ENCODE measurements around the gene ADAMTS10. TPM values are rescaled to one million over a fixed set of nuclear protein-coding genes. Genes with fewer than 3 reads are reported as not detected.

ADAMTS10 gene
- total and polyA plus RNA-seq, 2 of the 8 experiments (the other 6 are each of a cell fraction or from before 2014, with no cell fraction given): 6.9 to 17.4 TPM

DNA sequence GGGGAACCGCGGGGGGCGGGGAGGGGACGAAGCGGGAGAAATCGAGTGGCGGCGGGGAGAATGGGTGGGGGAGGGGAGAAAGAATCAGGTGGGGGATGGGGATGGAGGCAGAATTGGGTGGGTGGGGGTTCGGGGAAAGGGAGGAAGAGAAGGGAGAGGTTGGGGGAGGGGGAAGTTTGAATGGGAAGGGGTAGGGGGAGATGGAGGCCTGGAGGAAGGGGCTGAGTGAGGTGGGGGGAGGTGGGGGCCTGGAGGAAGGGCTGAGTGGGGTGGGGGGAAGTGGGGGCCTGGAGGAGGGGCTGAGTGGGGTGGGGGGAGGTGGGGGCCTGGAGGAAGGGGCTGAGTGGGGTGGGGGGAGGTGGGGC lies 403 bp upstream of the ADAMTS10 start:
- Histone ChIP-seq H4K8ac (ENCODE audit: extremely low read depth, insufficient read depth, low read length) (no peak overlapping the region), H3K23me2 (ENCODE audit: low read depth, low read length) (peaks cover 17% of the 10 kb centered on the region), H3K79me1 (ENCODE audit: low read depth, low read length) (peaks cover 3% of the 10 kb centered on the region; the same call in 1 of the 2 replicates), H3K9ac (replicated peaks in 1 of 4; ENCODE audit: extremely low read depth in 1 of 4, low read depth in 3 of 4, low read length in 3 of 4) (no peak overlapping the region), H2BK120ac (replicated peaks; ENCODE audit: low read depth, low read length) (no peak overlapping the region), H2BK5ac (ENCODE audit: low read depth, low read length) (no peak overlapping the region), H3K9me3 (ENCODE audit: insufficient read depth in 2 of 2, low read depth in 1 of 2, low read length in 1 of 2) (no peaks in the 10 kb centered on the region), H3K56ac (replicated peaks; ENCODE audit: insufficient read length, low read depth, low read length) (no peak overlapping the region), H2BK12ac (ENCODE audit: low read depth, low read length) (no peak overlapping the region), H3K4me2 (ENCODE audit: insufficient read depth in 1 of 2, low read depth in 2 of 2, low read length in 2 of 2) (no peak overlapping the region; a peak in 1 of 4 replicates), H3K36me3 (ENCODE audit: control insufficient read depth in 2 of 4, insufficient read depth in 4 of 4, low read length in 3 of 4) (no peaks in the 10 kb centered on the region), H3K4me3 (ENCODE audit: extremely low read depth in 1 of 4, insufficient read depth in 2 of 4, low read depth in 3 of 4, low read length in 4 of 4) (peak overlapping the region in 2 of 4 experiments; percentile 91 to 93; a peak in 3 of 8 replicates), H3K14ac (ENCODE audit: insufficient read length) (no peak overlapping the region), H3K18ac (ENCODE audit: extremely low read depth, low read length) (no peak overlapping the region), H3K4me1 (replicated peaks in 1 of 4; ENCODE audit: control insufficient read depth in 3 of 4, insufficient read depth in 4 of 4, low read length in 3 of 4) (peaks cover 10 to 29% (median 19%) of the 10 kb centered on the region in 4 experiments), H3K79me2 (ENCODE audit: control insufficient read depth in 1 of 2, insufficient read depth in 2 of 2, low read length in 2 of 2) (peaks cover 0 to 6% of the 10 kb centered on the region in 2 experiments; a peak in 1 of 4 replicates), H2BK20ac (ENCODE audit: low read length) (no peak overlapping the region), H4K20me1 (replicated peaks in 1 of 2; ENCODE audit: control insufficient read depth in 1 of 2, insufficient read depth in 2 of 2, low read length in 2 of 2) (peaks cover 0 to 3% of the 10 kb centered on the region in 2 experiments), H4K91ac (replicated peaks; ENCODE audit: insufficient read length, low read length) (no peak overlapping the region), H2AK5ac (ENCODE audit: low read depth, low read length) (no peak overlapping the region), H2AFZ (ENCODE audit: low read length) (no peak overlapping the region), H3K23ac (ENCODE audit: insufficient read length) (no peak overlapping the region), H3K4ac (replicated peaks; ENCODE audit: insufficient read length, low read depth, low read length) (no peak overlapping the region), H4K5ac (ENCODE audit: insufficient read length, low read depth, low read length) (no peak overlapping the region), H3K27ac (ENCODE audit: low read depth, low read length) (no peak overlapping the region), H2BK15ac (ENCODE audit: low read length) (no peak overlapping the region), H3K27me3 (replicated peaks in 1 of 4; ENCODE audit: control insufficient read depth in 3 of 4, extremely low read depth in 1 of 4, insufficient read depth in 3 of 4, low read length in 3 of 4) (no peaks in the 10 kb centered on the region)
- no peak for FAIRE-seq
- 100% methylated on average over 1 of the region's 9 CpGs; no CpG with 5 or more reads in 1 of the 2 experiments for WGBS, 2 experiments (ENCODE audit: extremely low coverage in 1 of 2, insufficient coverage in 1 of 2, insufficient read length in 1 of 2, insufficient replicate concordance in 2 of 2, low coverage in 1 of 2, low lambda C conversion rate in 2 of 2, missing lambda C conversion rate in 1 of 2)
- DNase-seq (ENCODE audit: low read depth in 1 of 2, low spot score in 2 of 2): no peak
- POLR2A ChIA-PET (ENCODE audit: partially characterized antibody): interaction anchor here (1.2 to 1.6 kb wide), 5 partner anchors 8 to 18 kb away, joined by 3 to 11 read pairs (median 5); no protein-coding TSS in a partner anchor
- TF ChIP-seq SIRT6 (IDR thresholded peaks at IDR 0.05; ENCODE audit: low read length) (no peak), SP2 (IDR thresholded peaks at IDR 0.05; ENCODE audit: low read length) (no peak), ZNF274 (IDR thresholded peaks at IDR 0.05; ENCODE audit: borderline replicate concordance, extremely low read depth, low read length) (no peak), KDM4A (IDR thresholded peaks at IDR 0.05; ENCODE audit: low read depth, low read length, severe bottlenecking) (no peak), POLR2A (IDR thresholded peaks at IDR 0.05; ENCODE audit: control extremely low read depth in 1 of 2, low read depth in 2 of 2, low read length in 2 of 2) (no peak), SIX5 (IDR thresholded peaks at IDR 0.05; ENCODE audit: low read depth, low read length) (no peak), GABPA (IDR thresholded peaks at IDR 0.05; ENCODE audit: borderline replicate concordance, insufficient read depth, low read length) (no peak), CTBP2 (IDR thresholded peaks at IDR 0.05; ENCODE audit: borderline replicate concordance, insufficient read depth, insufficient read length, low read length) (no peak), TAF1 (IDR thresholded peaks at IDR 0.05; ENCODE audit: low read depth, low read length) (no peak), JUN (IDR thresholded peaks at IDR 0.05; ENCODE audit: low read depth, low read length) (no peak), BRCA1 (IDR thresholded peaks at IDR 0.05; ENCODE audit: low read depth, low read length) (no peak), TEAD4 (IDR thresholded peaks at IDR 0.05; ENCODE audit: low read depth, low read length) (no peak)
- CTCF ChIA-PET (ENCODE audit: partially characterized antibody): interaction anchor here (1.0 to 2.5 kb wide), 3 partner anchors 24 to 106 kb away, joined by 5 to 16 read pairs (median 6); no protein-coding TSS in a partner anchor
